ENCODE data around the gene TECTB. TPM values are rescaled to one million over a fixed set of nuclear protein-coding genes. Genes with fewer than 3 reads are reported as not detected.

The TECTB gene
- total RNA-seq, 1 experiment from 2014 or later = 0.07 TPM

- ChIA-PET RAD21 (ENCODE audit: low non-redundant PET in 1 of 2, low total read pairs in 2 of 2, uncharacterized antibody in 2 of 2, unreplicated experiment in 2 of 2) (no interaction called here), POLR2A (no interaction called here), CTCF (interaction anchor here (1.1 kb wide), 1 partner anchor 91 kb away, joined by 4 read pairs; no protein-coding TSS in a partner anchor)
- Histone ChIP-seq H3K4me2 (ENCODE audit: low read length) (peak overlapping the region; percentile 2; the same call in 1 of the 2 replicates), H2AFZ (ENCODE audit: low read depth, low read length, poor library complexity, severe bottlenecking) (peak overlapping the region; percentile 2), H3K79me2 (ENCODE audit: insufficient read depth, low read length) (no peaks in the 10 kb centered on the region), H3K4me3 (replicated peaks in 1 of 2; ENCODE audit: low read depth in 1 of 2, low read length in 2 of 2) (no peak overlapping the region), H3K27ac (ENCODE audit: low read depth, low read length) (peak overlapping the region; percentile 15; the same call in 1 of the 2 replicates), H3K27me3 (ENCODE audit: insufficient read depth, low read length) (no peaks in the 10 kb centered on the region), H4K20me1 (ENCODE audit: insufficient read depth) (no peaks in the 10 kb centered on the region), H3K9me2 (ENCODE audit: insufficient read depth) (no peaks in the 10 kb centered on the region), H3K9me3 (ENCODE audit: control insufficient read depth in 1 of 2, insufficient read depth in 1 of 2, low read depth in 1 of 2, low read length in 2 of 2) (no peaks in the 10 kb centered on the region), H3K9ac (ENCODE audit: low read length) (no peak overlapping the region; the same call in 1 of the 2 replicates), H3K36me3 (ENCODE audit: control insufficient read depth in 1 of 2, insufficient read depth in 2 of 2, low read length in 2 of 2) (no peaks in the 10 kb centered on the region), H3K4me1 (ENCODE audit: control insufficient read depth in 1 of 2, insufficient read depth in 2 of 2, low read length in 2 of 2) (peaks cover 12 to 37% of the 10 kb centered on the region in 2 experiments; a peak in 3 of 4 replicates)
- intact Hi-C loops (cut with micrococcal nuclease) = no loop called here
- no TSS peak for BruUV-seq (replicated peaks)
- ATAC-seq (peak; percentile 82), DNase-seq (ENCODE audit: low read depth, low spot score) (no peak)
- TF ChIP-seq ZNF274 (IDR thresholded peaks at IDR 0.05; ENCODE audit: low read depth, low read length) (no peak), FOSL1 (IDR thresholded peaks at IDR 0.05; ENCODE audit: low read depth) (no peak), POLR2A (IDR thresholded peaks at IDR 0.05; ENCODE audit: borderline replicate concordance, extremely low read depth, insufficient read depth, insufficient read length) (no peak), ELF1 (IDR thresholded peaks at IDR 0.05; ENCODE audit: borderline replicate concordance, low read depth) (no peak), ZFX (IDR thresholded peaks at IDR 0.05) (no peak), ZBTB33 (IDR thresholded peaks at IDR 0.05; ENCODE audit: extremely low read depth, insufficient replicate concordance, low read length) (no peak), SIN3A (IDR thresholded peaks at IDR 0.05; ENCODE audit: low read depth) (no peak), MAX (IDR thresholded peaks at IDR 0.05) (no peak; the same call in 1 of the 2 replicates), RAD21 (IDR thresholded peaks at IDR 0.05; ENCODE audit: low read depth) (peak; percentile 54), ATF3 (IDR thresholded peaks at IDR 0.05) (no peak), EGR1 (IDR thresholded peaks at IDR 0.05; ENCODE audit: low read depth) (no peak), CEBPB (IDR thresholded peaks at IDR 0.05; ENCODE audit: low read depth) (no peak), SP1 (IDR thresholded peaks at IDR 0.05; ENCODE audit: low read depth) (no peak), JUND (IDR thresholded peaks at IDR 0.05) (no peak), REST (IDR thresholded peaks at IDR 0.05; ENCODE audit: low read depth) (no peak), CBX3 (IDR thresholded peaks at IDR 0.05; ENCODE audit: low read depth) (peak; percentile 37; the same call in 1 of the 2 replicates), EZH2phosphoT487 (IDR thresholded peaks at IDR 0.05; ENCODE audit: borderline replicate concordance) (no peak), TCF7L2 (IDR thresholded peaks at IDR 0.05; ENCODE audit: borderline replicate concordance, extremely low read depth, insufficient read depth, insufficient read length) (no peak), CTCF (IDR thresholded peaks at IDR 0.05 in 2 of 3, conservative IDR thresholded peaks at IDR 0.05 in 1 of 3; ENCODE audit: borderline replicate concordance in 1 of 3, insufficient read depth in 1 of 3, low read depth in 2 of 3, low read length in 2 of 3) (peak; percentile 30 to 59 (median 55); a peak in 5 of 6 replicates)
These were observed 61.1 kb downstream of the TECTB start for GRCh38 chr10:112344261-112344660.

All from HCT116 (cell line).